NT2/D1 (cell line): ENCODE measurements around the gene BMERB1.

Source experiments
- SUZ12 ChIP-seq: IDR thresholded peaks from 2 replicates; pipeline ENCODE4 v1.6.1; 2011; ENCODE audit not compliant: insufficient read length, insufficient read depth; ENCODE audit errors: extremely low read depth
- ZNF274 ChIP-seq: IDR thresholded peaks from 2 replicates; pipeline ENCODE4 v1.6.1; 2011; ENCODE audit warnings: mild to moderate bottlenecking, low read depth, low read length

- TF ChIP-seq ZNF274 (no peak), SUZ12 (no peak)
Observed at GRCh38 chr16:15457958-15458357, 23.6 kb downstream of the BMERB1 start.
